COR-L47 (cell line): ENCODE results near the gene MRPL10.
A peak's percentile ranks its signal among the peaks of the same experiment; 100 is the strongest.
"Not testable (repeated sequence)": the region's sequence is repeated elsewhere in the genome, so short reads cannot be mapped to it uniquely, and the experiment has no call there.

ENCODE experiments used
- DNase-seq: peaks from one replicate; lab custom pipeline; 2025; lab: John Stamatoyannopoulos, UW

MRPL10 gene

DNA sequence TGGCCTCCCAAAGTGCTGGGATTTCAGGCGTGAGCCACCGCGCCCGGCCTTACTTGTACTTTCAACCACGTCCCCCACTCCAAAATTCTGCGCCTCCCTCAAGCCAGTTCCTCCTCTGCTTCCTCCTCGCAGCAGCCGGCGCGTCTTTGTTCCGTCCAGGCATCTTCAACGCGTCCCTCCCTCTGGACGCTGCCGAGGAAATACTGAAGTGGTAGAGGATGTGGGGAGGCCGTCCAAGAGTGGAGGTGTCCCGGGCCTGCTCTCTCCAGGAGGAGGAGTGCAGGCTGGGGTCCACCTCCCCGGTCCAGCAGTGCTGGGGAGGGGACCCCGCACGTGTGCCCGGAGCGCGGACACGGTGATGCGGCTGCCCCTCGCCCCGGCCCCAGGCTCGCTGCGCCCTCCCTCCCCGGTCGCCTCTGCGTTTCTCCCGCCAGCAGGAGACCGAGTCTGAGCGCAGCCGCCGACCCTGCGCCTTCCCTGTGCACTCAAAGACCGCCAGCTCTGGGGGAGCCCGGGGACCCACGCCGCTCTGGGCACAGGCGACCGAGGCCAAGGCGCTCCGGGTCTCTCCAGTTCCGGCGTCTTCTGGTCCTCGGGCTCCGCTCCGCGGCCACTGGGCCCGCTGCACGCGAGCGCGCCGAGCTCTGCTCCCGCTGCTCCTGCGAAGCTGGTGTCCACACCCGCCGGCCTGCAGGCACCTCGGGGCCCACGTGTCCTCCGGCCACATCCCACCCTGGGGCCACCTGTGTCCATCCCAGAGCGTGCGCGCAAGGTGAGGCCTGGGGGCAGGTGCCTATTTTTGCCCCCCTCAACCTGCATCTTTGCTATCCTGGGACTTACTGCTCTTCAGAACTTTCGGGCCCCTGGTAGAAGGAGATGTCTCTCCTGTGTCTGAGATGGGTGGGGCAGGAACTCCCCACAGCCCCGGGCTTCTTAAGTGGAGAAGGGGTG is 41.5 kb downstream of the MRPL10 start:
- peak; percentile 78 for DNase-seq

DNA sequence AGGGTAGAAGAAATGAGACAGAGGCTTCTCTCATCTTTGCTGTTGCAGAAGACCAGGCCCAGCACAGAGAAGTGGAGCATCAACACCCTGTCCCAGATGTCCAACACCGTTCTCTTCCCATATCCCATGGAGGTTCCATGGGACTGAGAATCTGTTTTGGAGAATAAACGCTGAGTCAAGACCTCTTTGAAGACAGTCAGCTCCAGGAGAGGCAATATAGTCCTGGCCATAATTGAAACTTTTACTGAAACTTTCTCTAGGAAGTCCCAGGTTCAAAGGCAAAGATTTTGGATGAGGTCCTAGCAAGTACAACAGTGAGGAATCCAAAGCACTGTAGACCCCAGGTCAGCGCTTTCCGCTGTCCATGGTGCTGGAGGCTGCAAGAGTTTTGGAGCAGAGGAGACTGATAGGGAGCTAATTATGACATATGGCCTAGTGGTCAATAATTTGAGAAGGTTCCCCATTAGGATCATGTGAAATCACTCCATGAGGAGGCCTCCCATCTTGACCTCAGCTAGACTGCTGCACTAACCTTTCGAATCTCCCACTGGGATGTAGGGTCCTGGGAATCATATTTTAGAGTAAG is 45.7 kb downstream of the MRPL10 start:
- DNase-seq: no peak

DNA sequence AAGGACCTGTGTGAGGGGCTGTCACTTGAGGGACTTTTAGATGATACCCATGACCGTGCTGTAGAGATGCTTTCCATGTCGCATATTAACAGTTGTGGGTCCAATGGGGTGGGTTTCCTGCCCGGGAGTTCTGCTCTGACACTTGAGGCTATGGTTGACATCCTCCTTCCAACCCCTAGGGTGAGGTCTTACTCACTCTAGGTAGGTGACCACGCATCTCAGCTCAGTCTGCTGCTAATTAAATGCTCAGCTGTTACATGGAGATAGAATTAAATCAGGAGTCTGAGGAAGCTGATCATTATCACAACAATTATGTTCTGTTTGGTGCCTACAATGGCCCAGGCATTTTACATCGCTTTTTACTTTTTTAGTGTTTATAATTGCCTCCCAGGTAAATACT is 49.9 kb downstream of the MRPL10 start:
- no peak for DNase-seq

DNA sequence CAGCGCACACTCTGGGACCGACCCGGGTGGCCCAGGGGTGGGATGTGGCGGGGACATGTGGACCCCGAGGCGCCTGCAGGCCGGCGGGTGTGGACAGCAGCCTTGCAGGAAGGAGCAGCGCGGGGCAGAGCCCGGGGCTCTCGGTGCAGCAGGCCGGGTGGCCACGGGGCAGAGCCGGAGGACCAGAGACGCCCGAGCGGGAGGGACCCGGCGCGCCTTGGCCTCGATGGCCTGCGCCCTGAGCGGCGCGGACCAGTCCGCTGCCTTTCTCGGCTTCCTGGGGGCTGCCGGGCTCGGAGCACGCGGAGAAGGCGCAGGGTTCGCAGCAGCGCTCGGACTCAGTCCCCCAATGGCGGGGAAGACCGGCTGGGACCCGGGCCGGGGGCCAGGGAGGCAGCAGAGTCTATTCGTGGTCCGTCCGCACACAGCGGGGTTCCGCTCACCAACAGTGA is 53.1 kb downstream of the MRPL10 start:
- DNase-seq: no peak

DNA sequence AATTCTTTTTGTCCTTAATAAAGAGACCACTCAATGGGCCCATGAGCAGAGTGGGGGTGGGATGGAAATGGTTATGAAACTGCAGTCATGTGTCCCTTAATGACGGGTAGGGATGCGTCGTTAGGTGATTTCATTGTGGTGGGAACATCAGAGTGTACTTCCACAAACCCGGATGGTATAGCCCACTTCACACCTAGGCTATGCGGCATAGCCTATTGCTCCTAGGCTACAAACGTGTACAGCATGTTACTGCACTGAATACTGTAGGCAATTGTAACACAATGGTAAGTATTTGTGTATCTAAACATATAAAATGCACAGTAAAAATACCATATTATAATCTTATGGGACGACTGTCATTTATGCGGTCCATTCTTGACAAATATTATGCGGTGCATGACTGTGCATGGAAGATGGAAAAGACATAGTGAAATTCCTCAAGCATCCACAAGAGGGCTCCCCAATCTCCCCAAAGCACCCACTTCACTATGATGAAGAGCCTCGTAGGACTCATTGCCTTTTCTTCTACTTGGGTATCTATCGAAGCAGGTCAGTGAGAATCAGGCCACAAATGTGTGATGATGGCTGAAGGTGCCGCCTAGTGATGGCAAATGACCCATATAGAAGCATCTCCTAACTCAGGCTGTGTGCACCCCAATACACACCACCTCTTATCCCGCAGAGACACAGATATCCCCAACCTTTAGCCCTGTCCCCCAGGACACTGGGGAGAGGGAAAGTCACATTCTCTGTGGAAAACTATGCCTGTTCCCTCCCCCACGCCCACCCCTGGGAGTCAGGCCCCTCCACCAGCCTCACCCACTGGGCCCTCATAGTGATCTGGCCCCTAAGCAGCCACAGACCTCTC is 54.8 kb downstream of the MRPL10 start:
- peak; percentile 26 for DNase-seq

DNA sequence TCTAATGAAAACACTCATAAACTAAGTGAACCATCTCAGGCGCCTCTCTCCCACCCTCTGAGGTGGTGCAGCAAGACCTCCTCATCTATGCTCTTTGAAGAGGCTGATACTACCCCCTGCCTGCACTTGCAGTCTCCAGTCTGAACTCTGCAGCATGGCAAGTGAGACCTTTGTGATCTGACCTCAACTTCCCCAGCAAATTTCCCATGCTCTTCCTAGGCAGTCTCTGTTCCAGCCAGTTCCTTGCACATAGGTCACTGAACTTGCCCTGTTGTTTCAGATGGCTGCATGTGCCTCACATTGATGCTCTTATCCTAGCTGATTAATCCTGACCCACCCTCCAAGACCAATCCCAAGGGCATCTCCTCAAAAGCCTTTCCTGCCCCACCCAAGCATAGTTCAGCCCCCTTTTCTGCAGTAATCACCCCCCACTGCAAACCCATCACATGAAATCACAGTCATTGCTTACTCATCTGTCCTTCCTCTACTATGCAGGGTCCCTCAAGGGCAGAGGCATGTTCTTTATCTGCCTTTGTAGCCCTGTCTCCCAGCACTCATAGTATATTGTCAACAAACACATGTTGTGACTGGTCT is 56.3 kb downstream of the MRPL10 start:
- no peak for DNase-seq

DNA sequence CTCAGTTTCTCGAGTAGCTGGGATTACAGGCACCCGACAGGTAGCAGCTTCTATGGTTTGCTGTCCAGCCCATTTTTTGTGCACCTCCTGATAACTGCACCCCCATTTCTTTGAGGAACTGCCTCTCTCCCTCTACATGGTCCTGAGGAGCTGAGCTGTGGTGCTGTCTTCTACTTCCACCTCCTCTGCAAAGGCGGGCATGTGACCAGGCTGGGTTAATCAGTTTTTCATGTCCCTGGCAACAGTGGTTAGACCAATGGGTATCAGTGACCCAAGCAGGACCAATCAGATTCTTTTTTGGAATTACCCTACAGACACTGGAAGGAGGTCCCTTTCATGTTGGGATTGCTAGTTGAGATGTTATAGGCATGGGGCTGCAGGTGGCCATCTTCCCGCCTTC is 57.0 kb downstream of the MRPL10 start:
- DNase-seq: no peak

DNA sequence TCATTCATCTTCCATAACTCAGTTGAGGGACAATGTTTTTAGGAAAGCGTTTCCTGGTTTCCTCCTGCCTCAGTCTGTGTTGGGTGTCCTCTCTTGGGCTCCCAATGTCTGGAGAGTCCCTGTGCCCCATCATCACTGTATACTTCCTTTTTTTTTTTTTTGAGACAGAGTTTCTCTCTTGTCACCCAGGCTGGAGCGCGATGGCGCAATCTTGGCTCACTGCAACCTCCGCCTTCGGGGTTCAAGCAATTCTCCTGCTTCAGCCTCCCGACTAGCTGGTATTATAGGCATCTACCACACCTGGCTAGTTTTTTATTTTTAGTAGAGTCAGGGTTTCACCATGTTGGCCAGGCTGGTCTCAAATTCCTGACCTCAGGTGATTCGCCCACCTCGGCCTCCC is 57.7 kb downstream of the MRPL10 start:
- not testable (repeated sequence) for DNase-seq
